Spleen (tissue), 11 donors: ENCODE measurements around the gene FAM120B. TPM values are rescaled to one million over a fixed set of nuclear protein-coding genes. Genes with fewer than 3 reads are reported as not detected.

ENCODE experiments used
- DNase-seq: peaks from one replicate; pipeline ENCODE4 v3.0.0-alpha.2; 2020
- H3K27ac ChIP-seq, 8 donors: fragments of 200-600 bp; sonication (generic) in 7 of 8; 1 replicate in 4 of 8; 2 replicates in 4 of 8; pipeline versions ENCODE4 v1.5.0 to v1.8.0; 2016 to 2021; ENCODE audit warnings: inconsistent platforms in 4 of 8, mild to moderate bottlenecking in 4 of 8, moderate library complexity in 1 of 8
- H3K27me3 ChIP-seq, 7 donors: fragments of 200-600 bp; sonication (generic) in 6 of 7; replicated peaks in 1 of 7; 1 replicate in 4 of 7; 2 replicates in 3 of 7; pipeline versions ENCODE4 v1.5.0 to v1.8.0; 2016 to 2021; ENCODE audit warnings: inconsistent platforms in 3 of 7, mild to moderate bottlenecking in 1 of 7
- H3K36me3 ChIP-seq, 6 donors: fragments of 200-600 bp; sonication (generic) in 5 of 6; 1 replicate in 4 of 6; 2 replicates in 2 of 6; pipeline versions ENCODE4 v1.5.0 to v1.8.0; 2016 to 2021; ENCODE audit warnings: inconsistent platforms in 2 of 6
- H3K4me1 ChIP-seq, 6 donors: fragments of 200-600 bp; sonication (generic) in 5 of 6; 1 replicate in 3 of 6; 2 replicates in 3 of 6; pipeline versions ENCODE4 v1.5.0 to v1.8.0; 2016 to 2021; ENCODE audit warnings: inconsistent platforms in 3 of 6
- H3K4me3 ChIP-seq, 8 donors: fragments of 200-600 bp; sonication (generic) in 7 of 8; 1 replicate in 4 of 8; 2 replicates in 4 of 8; pipeline versions ENCODE4 v1.5.0 to v1.8.0; 2016 to 2021; ENCODE audit warnings: inconsistent platforms in 4 of 8, mild to moderate bottlenecking in 4 of 8, moderate library complexity in 2 of 8
- H3K9me3 ChIP-seq, 8 donors: fragments of 200-600 bp; sonication (generic) in 7 of 8; 1 replicate in 4 of 8; 2 replicates in 4 of 8; pipeline versions ENCODE4 v1.5.0 to v1.8.0; 2016 to 2021; ENCODE audit warnings: inconsistent platforms in 4 of 8
- POLR2A ChIP-seq, 3 donors: fragments of 450-650 bp; IDR thresholded peaks; one replicate each; pipeline ENCODE4 v1.5.1; 2017; ENCODE audit warnings: antibody characterized with exemption in 3 of 3, mild to moderate bottlenecking in 1 of 3
- POLR2AphosphoS5 ChIP-seq, 3 donors: sonication (generic); formaldehyde crosslinking; IDR thresholded peaks; one replicate each; pipeline ENCODE4 v1.5.1; 2017; ENCODE audit warnings: antibody characterized with exemption in 3 of 3
- WGBS, 5 donors: extraction: QIAGEN DNeasy Blood & Tissue Kit in 3 of 5; methylation state at CpG; one replicate each; pipeline versions ENCODE4 v1.1.5 to v1.1.7; 2013 to 2018; 5-methylcytosine and 5-hydroxymethylcytosine counted together
- intact Hi-C: fragments of 100-400 bp; cut with DNase I; formaldehyde crosslinking; loops from one replicate; pipeline ENCODE4 v1.15.0; 2023; ENCODE audit warnings: low total_unique reads
- polyA plus RNA-seq, 3 donors: library from polyadenylated mRNA; stranded (reverse); fragments of 200-250 nt; gene quantifications; one replicate each; pipeline ENCODE4 v1.2.1, GENCODE V29; 2013
- total RNA-seq, 7 donors: library from RNA; depleted of rRNA in 3 of 7; stranded (reverse); fragments of >200 nt in 3 of 7; fragmentation: NEBNext Ultra II Directional in 4 of 7; extraction: Animal tissue kit (Norgen Biotek cat#: 25700) in 4 of 7; gene quantifications; one replicate each; pipeline versions ENCODE4 v1.1.0 to v1.2.1, GENCODE V29; 2016 to 2021
- TF ChIP-seq, protein P1 (sequence below), 11 experiments: fragments of 200-600 bp in 7 of 11; fragments of 450-650 bp in 4 of 11; sonication (generic) in 4 of 11; IDR thresholded peaks in 8 of 11; conservative IDR thresholded peaks in 3 of 11; 1 replicate in 7 of 11; 2 replicates in 4 of 11; pipeline versions ENCODE4 v1.4.0 to v1.8.0; 2016 to 2021; ENCODE audit warnings: antibody characterized with exemption in 11 of 11, inconsistent platforms in 4 of 11, mild to moderate bottlenecking in 1 of 11
- donor health status: healthy with polysubstance abuse.
- donor health status: DM: no; HTN: no; CAD: no; lungs with moderate emphysema.
- donor health status: DM: no; HTN: no; CAD: no.
- donor health status: Bipolar disorder and iron deficiency.
- donor health status: healthy.
- donor health status: DM: no; HTN: no; CAD: no.
- donor health status: DM: yes; HTN: yes; CAD: no.

Gene FAM120B
- total and polyA plus RNA-seq, 10 donors: 7.6 to 41.2 (median 26.8) TPM

DNA sequence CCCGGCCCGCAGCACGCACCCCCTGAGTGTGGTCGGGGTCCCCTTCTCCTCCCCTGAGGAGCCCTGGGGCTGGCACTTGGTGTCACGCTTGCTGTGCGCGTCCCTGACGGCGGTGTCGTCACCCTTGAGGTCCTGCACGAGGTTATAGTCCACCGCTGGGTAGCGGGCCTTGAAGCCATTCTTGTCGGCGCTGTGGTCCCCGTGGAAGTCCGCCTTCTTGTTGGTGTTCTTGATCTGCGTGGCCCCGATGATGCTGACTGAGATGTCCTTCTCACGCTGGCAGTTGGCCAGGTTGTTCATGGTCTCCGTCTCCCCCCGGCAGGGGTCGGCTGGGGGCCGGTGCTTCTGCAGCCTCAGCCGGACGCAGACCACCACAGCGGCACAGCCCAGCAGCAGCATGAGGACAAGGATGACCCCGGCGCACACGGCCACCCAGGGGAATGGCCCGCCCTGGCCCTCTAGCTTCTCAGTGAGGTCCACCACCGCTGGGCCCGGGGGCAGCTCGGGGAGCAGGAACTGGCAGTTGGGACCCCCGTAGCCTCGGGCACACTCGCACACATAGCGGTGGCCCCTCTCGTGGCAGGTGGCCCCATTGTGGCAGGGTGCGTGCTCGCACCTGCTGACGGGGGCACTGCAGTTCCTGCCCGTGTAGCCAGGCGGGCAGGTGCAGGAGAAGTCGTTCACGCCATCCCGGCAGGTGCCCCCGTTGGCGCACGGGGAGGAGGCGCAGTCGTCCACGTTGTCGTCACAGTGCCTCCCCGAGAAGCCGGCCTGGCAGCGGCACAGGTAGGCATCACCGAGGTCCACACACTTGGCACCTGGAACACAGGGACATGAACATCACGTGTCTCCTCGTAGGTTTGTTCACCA lies 23.1 kb upstream of the FAM120B start:
- peaks cover 20 to 70% (median 40%) of the 10 kb centered on the region in 6 donors for H3K4me1 ChIP-seq
- 87 to 96% (median 93%) methylated on average over 42 to 60 of the region's 60 CpGs for WGBS, 5 donors
- intact Hi-C loops: no loop called here
- H3K9me3 ChIP-seq: no peaks in the 10 kb centered on the region
- TF ChIP-seq, protein P1, sequence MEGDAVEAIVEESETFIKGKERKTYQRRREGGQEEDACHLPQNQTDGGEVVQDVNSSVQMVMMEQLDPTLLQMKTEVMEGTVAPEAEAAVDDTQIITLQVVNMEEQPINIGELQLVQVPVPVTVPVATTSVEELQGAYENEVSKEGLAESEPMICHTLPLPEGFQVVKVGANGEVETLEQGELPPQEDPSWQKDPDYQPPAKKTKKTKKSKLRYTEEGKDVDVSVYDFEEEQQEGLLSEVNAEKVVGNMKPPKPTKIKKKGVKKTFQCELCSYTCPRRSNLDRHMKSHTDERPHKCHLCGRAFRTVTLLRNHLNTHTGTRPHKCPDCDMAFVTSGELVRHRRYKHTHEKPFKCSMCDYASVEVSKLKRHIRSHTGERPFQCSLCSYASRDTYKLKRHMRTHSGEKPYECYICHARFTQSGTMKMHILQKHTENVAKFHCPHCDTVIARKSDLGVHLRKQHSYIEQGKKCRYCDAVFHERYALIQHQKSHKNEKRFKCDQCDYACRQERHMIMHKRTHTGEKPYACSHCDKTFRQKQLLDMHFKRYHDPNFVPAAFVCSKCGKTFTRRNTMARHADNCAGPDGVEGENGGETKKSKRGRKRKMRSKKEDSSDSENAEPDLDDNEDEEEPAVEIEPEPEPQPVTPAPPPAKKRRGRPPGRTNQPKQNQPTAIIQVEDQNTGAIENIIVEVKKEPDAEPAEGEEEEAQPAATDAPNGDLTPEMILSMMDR (IDR thresholded peaks at IDR 0.05 in 8 of 11, conservative IDR thresholded peaks at IDR 0.05 in 3 of 11): no peak
- peak in 2 of 3 donors; percentile 56 to 86 for TF ChIP-seq POLR2AphosphoS5 (IDR thresholded peaks at IDR 0.05)
- DNase-seq: peak; percentile 76
- H3K27ac ChIP-seq: peak overlapping the region in 3 of 8 donors; percentile 24 to 82 (median 36)
- H3K27me3 ChIP-seq: peaks cover 0 to 65% (median 5%) of the 10 kb centered on the region in 7 donors
- peak overlapping the region in 4 of 8 donors; percentile 5 to 95 (median 49) for H3K4me3 ChIP-seq
- peaks cover 0 to 71% (median 27%) of the 10 kb centered on the region in 6 donors for H3K36me3 ChIP-seq

GRCh38 chr6:170284126-170284773 lies 22.3 kb upstream of the FAM120B start:
- Histone ChIP-seq H3K9me3 (no peaks in the 10 kb centered on the region), H3K27ac (peak overlapping the region in 3 of 8 donors; percentile 49 to 82 (median 80)), H3K36me3 (peaks cover 0 to 75% (median 27%) of the 10 kb centered on the region in 6 donors), H3K27me3 (peaks cover 0 to 73% (median 10%) of the 10 kb centered on the region in 7 donors), H3K4me1 (peaks cover 17 to 70% (median 39%) of the 10 kb centered on the region in 6 donors), H3K4me3 (peak overlapping the region in 4 of 8 donors; percentile 9 to 95 (median 83))
- intact Hi-C loops: no loop called here
- peak; percentile 64 for DNase-seq
- WGBS, 5 donors: 88 to 91% (median 89%) methylated on average over 14 to 15 of the region's 15 CpGs
- peak in 2 of 3 donors; percentile 37 to 65 for TF ChIP-seq POLR2AphosphoS5 (IDR thresholded peaks at IDR 0.05)
- no peak for TF ChIP-seq POLR2A (IDR thresholded peaks at IDR 0.05)

- 83 to 91% (median 89%) methylated on average over 24 of the region's 24 CpGs for WGBS, 5 donors
- intact Hi-C loops: no loop called here
- peak; percentile 71 for DNase-seq
These were observed 21.6 kb upstream of the FAM120B start for GRCh38 chr6:170284866-170285469.

GRCh38 chr6:170285482-170285881 lies 21.1 kb upstream of the FAM120B start:
- TF ChIP-seq, protein P1 (IDR thresholded peaks at IDR 0.05 in 8 of 11, conservative IDR thresholded peaks at IDR 0.05 in 3 of 11): no peak
- no peak for TF ChIP-seq POLR2A (IDR thresholded peaks at IDR 0.05)
- peak in 2 of 3 donors; percentile 17 to 29 for TF ChIP-seq POLR2AphosphoS5 (IDR thresholded peaks at IDR 0.05)
- peaks cover 0 to 85% (median 21%) of the 10 kb centered on the region in 7 donors for H3K27me3 ChIP-seq
- peak overlapping the region in 5 of 8 donors; percentile 7 to 95 (median 81) for H3K4me3 ChIP-seq
- DNase-seq: peak; percentile 54
- peaks cover 0 to 75% (median 27%) of the 10 kb centered on the region in 6 donors for H3K36me3 ChIP-seq
- intact Hi-C loops: no loop called here
- H3K27ac ChIP-seq: peak overlapping the region in 3 of 8 donors; percentile 80 to 82 (median 82)
- 73 to 92% (median 88%) methylated on average over 4 to 5 of the region's 5 CpGs for whole genome bisulfite sequencing, 5 donors
- H3K9me3 ChIP-seq: no peaks in the 10 kb centered on the region
- H3K4me1 ChIP-seq: peaks cover 9 to 66% (median 39%) of the 10 kb centered on the region in 6 donors

More at GRCh38 chr6:170284866-170285469, 21.6 kb upstream of the FAM120B start:
- Histone ChIP-seq H3K27ac (peak overlapping the region in 4 of 8 donors; percentile 17 to 82 (median 81)), H3K4me3 (peak overlapping the region in 4 of 8 donors; percentile 75 to 95 (median 83)), H3K27me3 (peaks cover 0 to 80% (median 18%) of the 10 kb centered on the region in 7 donors), H3K9me3 (no peaks in the 10 kb centered on the region), H3K4me1 (peaks cover 10 to 70% (median 39%) of the 10 kb centered on the region in 6 donors), H3K36me3 (peaks cover 0 to 75% (median 27%) of the 10 kb centered on the region in 6 donors)
- peak in 2 of 3 donors; percentile 45 to 67 for TF ChIP-seq POLR2AphosphoS5 (IDR thresholded peaks at IDR 0.05)
- TF ChIP-seq, protein P1 (IDR thresholded peaks at IDR 0.05 in 8 of 11, conservative IDR thresholded peaks at IDR 0.05 in 3 of 11): no peak
